ENCODE measurements around the gene ATAD3B.

DNA sequence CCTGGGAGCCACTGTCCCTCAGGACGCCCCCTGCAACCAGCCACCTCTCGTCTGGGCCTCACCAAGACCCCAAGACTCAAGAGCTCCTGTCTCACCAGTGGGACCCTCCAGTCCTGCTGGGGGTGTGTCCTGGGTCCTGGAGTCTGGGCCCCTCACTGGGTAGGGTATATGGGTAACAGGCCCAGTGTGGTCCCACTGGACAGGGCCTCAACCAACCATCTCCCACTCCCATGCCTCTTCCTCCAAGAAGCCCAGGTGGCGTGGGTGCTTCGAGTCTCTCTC is 36.8 kb upstream of the ATAD3B start:
- TF ChIP-seq, protein P1, sequence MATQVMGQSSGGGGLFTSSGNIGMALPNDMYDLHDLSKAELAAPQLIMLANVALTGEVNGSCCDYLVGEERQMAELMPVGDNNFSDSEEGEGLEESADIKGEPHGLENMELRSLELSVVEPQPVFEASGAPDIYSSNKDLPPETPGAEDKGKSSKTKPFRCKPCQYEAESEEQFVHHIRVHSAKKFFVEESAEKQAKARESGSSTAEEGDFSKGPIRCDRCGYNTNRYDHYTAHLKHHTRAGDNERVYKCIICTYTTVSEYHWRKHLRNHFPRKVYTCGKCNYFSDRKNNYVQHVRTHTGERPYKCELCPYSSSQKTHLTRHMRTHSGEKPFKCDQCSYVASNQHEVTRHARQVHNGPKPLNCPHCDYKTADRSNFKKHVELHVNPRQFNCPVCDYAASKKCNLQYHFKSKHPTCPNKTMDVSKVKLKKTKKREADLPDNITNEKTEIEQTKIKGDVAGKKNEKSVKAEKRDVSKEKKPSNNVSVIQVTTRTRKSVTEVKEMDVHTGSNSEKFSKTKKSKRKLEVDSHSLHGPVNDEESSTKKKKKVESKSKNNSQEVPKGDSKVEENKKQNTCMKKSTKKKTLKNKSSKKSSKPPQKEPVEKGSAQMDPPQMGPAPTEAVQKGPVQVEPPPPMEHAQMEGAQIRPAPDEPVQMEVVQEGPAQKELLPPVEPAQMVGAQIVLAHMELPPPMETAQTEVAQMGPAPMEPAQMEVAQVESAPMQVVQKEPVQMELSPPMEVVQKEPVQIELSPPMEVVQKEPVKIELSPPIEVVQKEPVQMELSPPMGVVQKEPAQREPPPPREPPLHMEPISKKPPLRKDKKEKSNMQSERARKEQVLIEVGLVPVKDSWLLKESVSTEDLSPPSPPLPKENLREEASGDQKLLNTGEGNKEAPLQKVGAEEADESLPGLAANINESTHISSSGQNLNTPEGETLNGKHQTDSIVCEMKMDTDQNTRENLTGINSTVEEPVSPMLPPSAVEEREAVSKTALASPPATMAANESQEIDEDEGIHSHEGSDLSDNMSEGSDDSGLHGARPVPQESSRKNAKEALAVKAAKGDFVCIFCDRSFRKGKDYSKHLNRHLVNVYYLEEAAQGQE (IDR thresholded peaks at IDR 0.05; ENCODE audit: borderline replicate concordance): no peak
- TF ChIP-seq, protein P2, sequence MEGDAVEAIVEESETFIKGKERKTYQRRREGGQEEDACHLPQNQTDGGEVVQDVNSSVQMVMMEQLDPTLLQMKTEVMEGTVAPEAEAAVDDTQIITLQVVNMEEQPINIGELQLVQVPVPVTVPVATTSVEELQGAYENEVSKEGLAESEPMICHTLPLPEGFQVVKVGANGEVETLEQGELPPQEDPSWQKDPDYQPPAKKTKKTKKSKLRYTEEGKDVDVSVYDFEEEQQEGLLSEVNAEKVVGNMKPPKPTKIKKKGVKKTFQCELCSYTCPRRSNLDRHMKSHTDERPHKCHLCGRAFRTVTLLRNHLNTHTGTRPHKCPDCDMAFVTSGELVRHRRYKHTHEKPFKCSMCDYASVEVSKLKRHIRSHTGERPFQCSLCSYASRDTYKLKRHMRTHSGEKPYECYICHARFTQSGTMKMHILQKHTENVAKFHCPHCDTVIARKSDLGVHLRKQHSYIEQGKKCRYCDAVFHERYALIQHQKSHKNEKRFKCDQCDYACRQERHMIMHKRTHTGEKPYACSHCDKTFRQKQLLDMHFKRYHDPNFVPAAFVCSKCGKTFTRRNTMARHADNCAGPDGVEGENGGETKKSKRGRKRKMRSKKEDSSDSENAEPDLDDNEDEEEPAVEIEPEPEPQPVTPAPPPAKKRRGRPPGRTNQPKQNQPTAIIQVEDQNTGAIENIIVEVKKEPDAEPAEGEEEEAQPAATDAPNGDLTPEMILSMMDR (IDR thresholded peaks at IDR 0.05; ENCODE audit: poor library complexity, severe bottlenecking): no peak
- TF ChIP-seq POLR2AphosphoS5 (IDR thresholded peaks at IDR 0.05): no peak
- no peak for TF ChIP-seq RAD21 (conservative IDR thresholded peaks at IDR 0.05)
- no peak for TF ChIP-seq EP300 (conservative IDR thresholded peaks at IDR 0.05; ENCODE audit: poor library complexity, severe bottlenecking)
